Mammary epithelial cell (primary cell): Measurements from ENCODE around the gene MGA.

Experiments
- EZH2 ChIP-seq: IDR thresholded peaks from 2 replicates; pipeline ENCODE4 v1.6.1; 2012; ENCODE audit warnings: low read length, inconsistent platforms, borderline replicate concordance
- TF ChIP-seq, protein P1 (sequence below), 2 donors: IDR thresholded peaks in 1 of 2; conservative IDR thresholded peaks in 1 of 2; 2 replicates each; pipeline ENCODE4 v1.5.1; 2011 to 2012; ENCODE audit warnings: inconsistent platforms in 2 of 2, low read length in 2 of 2, mild to moderate bottlenecking in 2 of 2, control low read depth in 1 of 2, low read depth in 1 of 2; ENCODE audit not compliant: insufficient read depth in 1 of 2; ENCODE audit errors: extremely low read depth in 1 of 2

DNA sequence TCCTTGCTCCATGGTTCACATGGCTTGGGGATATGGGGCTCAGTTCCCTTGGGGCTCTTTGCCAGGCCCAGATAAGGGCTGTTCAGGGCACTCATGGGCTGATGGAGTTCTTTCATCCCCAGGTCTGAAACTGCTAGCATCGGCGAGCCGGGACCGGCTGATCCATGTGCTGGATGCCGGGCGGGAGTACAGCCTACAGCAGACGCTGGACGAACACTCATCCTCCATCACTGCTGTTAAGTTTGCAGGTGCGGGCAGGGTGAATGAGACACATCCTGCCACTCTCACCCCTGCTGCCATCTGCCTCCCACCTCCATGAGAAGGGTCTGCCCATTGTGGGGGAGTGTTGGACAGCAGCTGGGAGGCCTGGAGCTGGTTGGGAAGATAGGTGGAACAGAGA, 156.6 kb downstream of the MGA start:
- TF ChIP-seq, protein P1, sequence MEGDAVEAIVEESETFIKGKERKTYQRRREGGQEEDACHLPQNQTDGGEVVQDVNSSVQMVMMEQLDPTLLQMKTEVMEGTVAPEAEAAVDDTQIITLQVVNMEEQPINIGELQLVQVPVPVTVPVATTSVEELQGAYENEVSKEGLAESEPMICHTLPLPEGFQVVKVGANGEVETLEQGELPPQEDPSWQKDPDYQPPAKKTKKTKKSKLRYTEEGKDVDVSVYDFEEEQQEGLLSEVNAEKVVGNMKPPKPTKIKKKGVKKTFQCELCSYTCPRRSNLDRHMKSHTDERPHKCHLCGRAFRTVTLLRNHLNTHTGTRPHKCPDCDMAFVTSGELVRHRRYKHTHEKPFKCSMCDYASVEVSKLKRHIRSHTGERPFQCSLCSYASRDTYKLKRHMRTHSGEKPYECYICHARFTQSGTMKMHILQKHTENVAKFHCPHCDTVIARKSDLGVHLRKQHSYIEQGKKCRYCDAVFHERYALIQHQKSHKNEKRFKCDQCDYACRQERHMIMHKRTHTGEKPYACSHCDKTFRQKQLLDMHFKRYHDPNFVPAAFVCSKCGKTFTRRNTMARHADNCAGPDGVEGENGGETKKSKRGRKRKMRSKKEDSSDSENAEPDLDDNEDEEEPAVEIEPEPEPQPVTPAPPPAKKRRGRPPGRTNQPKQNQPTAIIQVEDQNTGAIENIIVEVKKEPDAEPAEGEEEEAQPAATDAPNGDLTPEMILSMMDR (conservative IDR thresholded peaks at IDR 0.05 in 1 of 2, IDR thresholded peaks at IDR 0.05 in 1 of 2; ENCODE audit: extremely low read depth in 1 of 2, insufficient read depth in 1 of 2, low read depth in 1 of 2, low read length in 2 of 2): no peak
- TF ChIP-seq EZH2: no peak
